GM21390 (cell line): ENCODE measurements around the gene ARMH1.
"Not testable (repeated sequence)": the region's sequence is repeated elsewhere in the genome, so short reads cannot be mapped to it uniquely, and the experiment has no call there.

Source experiments
- ATAC-seq: cut with Tn5 transposase; IDR thresholded peaks from one replicate; pipeline ENCODE4 v1.9.1; 2021; ENCODE audit not compliant: unreplicated experiment

The ARMH1 gene

GRCh38 chr1:44693159-44693558 is 18.6 kb downstream of the ARMH1 start:
- ATAC-seq, result no peak

DNA sequence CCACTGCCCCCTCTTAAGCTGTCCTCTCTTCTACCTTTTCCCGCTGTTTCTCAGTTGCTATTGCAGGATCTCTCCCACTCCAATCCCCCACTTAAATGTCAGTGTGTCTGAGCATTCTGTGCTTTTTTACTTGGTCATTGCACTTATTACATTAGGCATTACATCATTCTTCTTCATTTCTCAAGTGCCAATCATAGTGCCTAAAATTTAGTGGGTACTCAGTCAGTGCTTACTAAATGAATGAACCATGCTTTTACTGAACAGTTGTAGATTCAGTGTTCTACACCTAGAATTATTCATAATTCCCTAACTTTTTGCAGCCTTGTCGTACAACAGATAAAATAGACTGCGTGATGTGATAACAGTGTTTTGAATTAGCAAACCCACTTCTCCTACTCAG is 19.4 kb downstream of the ARMH1 start:
- ATAC-seq, result no peak

- peak; percentile 82 for ATAC-seq
These were observed 20.5 kb downstream of the ARMH1 start for GRCh38 chr1:44694863-44695478.

- no peak for ATAC-seq
These were observed 21.2 kb downstream of the ARMH1 start for GRCh38 chr1:44695671-44696070.

- no peak for ATAC-seq
These were observed 21.6 kb downstream of the ARMH1 start for GRCh38 chr1:44696101-44696500.

DNA sequence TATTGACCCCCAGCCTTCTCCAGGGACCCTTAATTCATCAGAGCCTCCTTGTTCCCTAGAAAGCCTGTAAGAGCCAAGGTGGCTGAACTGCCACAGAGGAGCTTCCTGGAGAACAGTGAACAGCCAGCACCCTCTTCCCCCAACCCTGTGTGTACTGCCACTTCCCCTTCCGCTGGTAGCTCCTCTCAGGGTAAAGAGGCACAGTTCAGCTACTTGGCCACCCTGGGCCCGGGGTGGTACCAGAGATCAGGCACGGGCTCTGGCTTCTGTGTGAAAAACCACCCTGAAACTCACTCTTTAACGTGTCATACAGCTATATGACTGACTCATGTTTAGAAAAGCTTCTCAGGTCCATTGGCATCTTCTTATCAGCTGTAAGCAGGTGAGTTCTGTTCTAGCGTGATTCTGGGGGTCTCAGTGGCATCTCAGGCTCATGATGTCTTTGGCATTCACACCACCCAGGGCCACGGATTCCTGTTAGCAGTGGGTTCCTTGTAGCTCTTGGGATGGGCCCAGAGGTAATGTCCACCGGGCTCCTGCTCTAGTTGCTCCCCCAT is 22.4 kb downstream of the ARMH1 start:
- ATAC-seq, result no peak

- no peak for ATAC-seq
These were observed 23.6 kb downstream of the ARMH1 start for GRCh38 chr1:44698138-44698537.

DNA sequence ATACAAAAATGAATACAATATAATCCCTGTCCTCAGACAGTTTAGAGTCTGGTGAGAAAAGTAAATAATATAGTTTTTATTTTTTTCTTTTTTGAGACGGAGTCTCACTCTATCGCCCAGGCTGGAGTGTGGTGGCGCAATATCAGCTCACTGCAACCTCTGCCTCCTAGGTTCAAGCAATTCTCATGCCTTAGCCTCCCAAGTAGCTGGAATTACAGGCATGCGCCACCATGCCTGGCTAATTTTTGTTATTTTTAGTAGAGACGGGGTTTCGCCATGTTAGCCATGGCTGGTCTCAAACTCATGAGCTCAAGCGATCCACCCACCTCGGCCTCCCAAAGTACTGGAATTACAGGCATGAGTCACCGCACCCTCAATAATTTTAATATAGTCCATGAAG is 24.9 kb downstream of the ARMH1 start:
- ATAC-seq, result not testable (repeated sequence)

- no peak for ATAC-seq
These were observed 26.1 kb downstream of the ARMH1 start for GRCh38 chr1:44700573-44700972.

GRCh38 chr1:44701141-44701573 is 26.6 kb downstream of the ARMH1 start:
- no peak for ATAC-seq

GRCh38 chr1:44705470-44705869 is 31.0 kb downstream of the ARMH1 start:
- no peak for ATAC-seq

DNA sequence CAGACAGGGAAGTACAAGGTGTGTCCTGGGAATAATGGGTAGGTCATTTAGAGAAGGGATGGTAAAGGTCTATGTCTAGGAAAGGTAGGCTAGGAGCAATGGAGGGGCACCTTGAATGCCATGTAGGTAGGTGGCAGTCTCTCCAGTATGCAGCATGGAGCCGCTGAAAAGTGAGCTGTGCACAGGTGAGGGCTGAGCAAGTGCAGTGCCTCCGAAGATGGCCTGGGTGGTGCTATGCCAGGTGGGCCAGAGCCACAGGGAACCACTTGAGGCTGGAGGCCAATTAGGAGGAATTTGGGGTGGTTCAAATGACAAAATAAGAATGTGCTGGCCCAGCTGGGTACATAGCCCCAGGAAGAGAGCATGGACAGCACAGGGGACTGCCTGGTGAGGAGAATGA is 31.4 kb downstream of the ARMH1 start:
- ATAC-seq, result no peak

DNA sequence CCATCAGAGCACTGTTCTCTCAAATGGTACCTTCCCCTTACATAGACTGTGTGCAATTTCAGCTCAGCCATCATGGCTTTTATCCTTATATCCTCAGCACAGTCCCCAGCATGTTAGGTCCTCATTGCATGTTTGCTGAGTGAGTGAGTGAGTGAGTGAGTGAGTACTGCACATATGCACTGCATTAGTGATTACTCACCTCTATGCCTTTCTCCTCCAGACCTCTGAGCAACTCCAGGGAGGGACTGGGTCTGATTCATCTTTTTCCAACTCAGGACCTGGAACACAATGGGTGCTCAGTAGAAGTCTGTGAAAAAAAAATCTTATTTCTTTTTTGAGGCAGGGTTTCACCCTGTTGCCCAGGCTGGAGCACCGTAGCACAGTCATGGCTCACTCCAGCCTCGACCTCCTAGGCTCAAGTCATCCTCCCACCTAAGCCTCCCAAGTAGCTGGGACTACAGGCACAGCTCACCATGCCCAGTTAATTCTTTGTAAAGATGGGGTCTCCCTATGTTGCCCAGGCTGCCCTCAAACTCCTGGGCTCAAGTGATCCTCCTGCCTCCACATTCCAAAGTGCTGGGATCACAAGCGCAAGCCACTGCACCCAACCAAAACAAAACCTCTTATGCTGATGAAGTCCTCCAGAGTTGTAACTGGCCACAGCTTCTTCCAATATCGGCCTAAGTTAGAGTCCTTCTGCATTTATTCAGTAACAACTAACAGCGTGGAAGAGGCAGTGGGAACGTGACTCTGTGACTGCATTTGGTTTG is 32.8 kb downstream of the ARMH1 start:
- ATAC-seq, result no peak

GRCh38 chr1:44707959-44708831 is 33.7 kb downstream of the ARMH1 start:
- no peak for ATAC-seq

GRCh38 chr1:44713321-44713781 is 38.8 kb downstream of the ARMH1 start:
- no peak for ATAC-seq

DNA sequence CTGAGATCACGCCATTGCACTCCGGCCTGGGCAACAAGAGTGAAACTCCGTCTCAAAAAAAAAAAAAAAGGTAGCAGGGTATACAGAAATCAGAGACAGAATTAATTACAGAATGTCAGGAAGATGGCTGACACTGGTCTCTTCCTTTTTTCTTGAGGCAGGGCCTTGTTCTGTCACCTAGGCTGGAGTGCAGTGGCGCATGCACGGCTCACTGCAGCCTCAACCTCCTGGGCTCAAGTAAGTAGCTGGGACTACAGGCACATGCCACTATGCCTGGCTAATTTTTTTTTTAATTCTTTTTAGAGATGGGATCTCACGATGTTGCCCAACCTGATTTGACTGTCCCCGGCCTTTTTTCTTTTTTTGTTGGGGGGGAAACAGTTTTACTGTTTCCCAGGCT is 40.0 kb downstream of the ARMH1 start:
- no peak for ATAC-seq

DNA sequence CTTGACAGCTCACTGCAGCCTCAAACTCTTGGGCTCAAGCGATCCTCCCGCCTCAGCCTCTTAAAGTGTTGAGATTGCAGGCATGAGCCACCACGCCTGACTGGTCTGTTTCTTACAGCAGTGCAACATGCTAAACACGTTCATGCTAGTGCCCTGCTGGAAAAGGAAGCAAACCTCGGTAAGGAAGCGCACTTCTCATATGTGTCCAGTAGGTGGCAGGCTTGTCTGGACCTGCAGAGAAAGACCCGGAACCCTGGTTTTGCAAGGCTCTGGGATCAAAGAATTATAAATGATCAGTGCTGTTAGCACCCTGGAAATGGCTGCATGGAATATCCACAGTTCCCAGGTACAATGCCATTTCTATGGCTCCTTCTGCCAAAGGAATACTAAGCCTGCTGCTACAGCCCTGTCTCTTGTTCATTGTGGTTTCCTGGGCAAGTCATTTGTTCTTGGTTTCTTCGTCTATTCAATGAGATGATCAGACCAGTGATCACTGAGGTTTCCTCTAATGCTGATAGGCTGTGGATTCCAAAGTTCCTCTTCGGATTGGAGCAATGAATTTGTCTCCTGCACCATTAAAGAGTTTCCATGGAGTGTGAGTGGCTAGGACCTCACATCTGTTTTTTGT is 40.5 kb downstream of the ARMH1 start:
- peak; percentile 48 for ATAC-seq

GRCh38 chr1:44717156-44717555 is 42.6 kb downstream of the ARMH1 start:
- no peak for ATAC-seq

DNA sequence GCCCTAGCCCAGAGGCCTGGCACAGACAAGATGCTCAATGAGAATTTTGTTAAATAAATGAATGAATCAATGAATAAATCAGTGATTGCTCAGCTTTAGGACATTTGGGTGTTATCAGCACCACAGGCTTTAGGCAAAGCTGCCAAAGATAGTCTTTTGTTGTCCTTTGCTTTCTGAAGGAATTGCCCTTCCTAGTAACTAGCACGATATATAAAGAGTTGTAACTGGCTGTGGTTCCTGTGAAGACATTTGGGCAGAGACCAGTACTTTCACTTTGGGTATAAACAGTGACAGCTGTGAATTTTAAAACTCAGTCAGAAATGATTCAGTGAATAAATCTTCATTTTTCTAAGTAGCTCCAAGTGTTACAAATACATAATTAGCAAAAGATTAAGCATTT is 43.1 kb downstream of the ARMH1 start:
- ATAC-seq, result no peak

DNA sequence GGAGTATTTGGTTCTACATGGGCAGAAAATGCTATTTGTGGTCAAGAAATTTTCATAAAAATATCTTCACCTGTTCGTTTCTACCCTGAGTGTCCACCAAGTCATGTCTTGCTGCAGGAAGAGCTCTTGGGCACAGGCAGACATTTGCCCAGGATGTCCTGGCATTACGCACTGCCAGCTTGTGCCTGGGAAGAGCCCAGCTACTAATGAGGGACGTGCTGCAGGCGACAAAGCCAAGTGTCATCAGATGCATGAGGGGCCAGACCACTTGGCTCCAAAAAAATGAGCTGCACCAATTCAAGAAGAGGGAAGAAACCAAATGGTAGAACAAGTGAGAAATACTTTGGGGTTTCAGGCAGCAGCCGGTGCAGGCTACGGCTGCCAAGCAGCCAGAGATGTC is 43.6 kb downstream of the ARMH1 start:
- no peak for ATAC-seq

DNA sequence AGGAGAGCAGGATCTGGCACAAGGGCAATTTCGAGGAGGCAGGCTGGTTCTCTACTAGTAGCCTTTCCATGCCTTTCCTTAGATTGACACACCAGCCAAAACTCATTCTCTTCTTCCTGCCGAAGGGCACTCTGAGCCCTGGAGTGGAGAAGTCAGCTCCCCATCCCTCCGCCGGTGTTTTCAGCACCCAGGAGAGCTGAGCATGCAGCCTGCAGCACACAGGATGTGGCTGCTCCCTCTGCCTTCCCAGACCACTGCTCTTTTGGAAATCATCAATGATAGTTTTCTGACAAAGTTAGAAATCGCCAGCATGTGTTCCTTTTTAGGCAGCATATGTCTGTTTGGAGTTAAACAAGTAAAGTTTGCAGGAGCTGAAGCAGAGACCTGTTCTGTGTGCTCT is 44.8 kb downstream of the ARMH1 start:
- ATAC-seq, result no peak
